ENCODE results near the gene RBL2.

GRCh38 chr16:53507464-53508179 lies 73.4 kb downstream of the RBL2 start:
- TF ChIP-seq CTCF (IDR thresholded peaks at IDR 0.05) = no peak
- no peak for TF ChIP-seq ELF4 (CRISPR knock-in tag; IDR thresholded peaks at IDR 0.05; ENCODE audit: low read depth)
- no peak for TF ChIP-seq TCF7 (CRISPR knock-in tag; IDR thresholded peaks at IDR 0.05; ENCODE audit: low read depth)
- no peak for TF ChIP-seq ZNF138 (CRISPR knock-in tag; conservative IDR thresholded peaks at IDR 0.05)
- no peak for TF ChIP-seq PRRX2 (CRISPR knock-in tag; IDR thresholded peaks at IDR 0.05)
- TF ChIP-seq E2F5 (CRISPR knock-in tag; IDR thresholded peaks at IDR 0.05) = no peak
- no peak for TF ChIP-seq ZNF416 (CRISPR knock-in tag; IDR thresholded peaks at IDR 0.05)
- no peak for TF ChIP-seq CREM (CRISPR knock-in tag; IDR thresholded peaks at IDR 0.05)
- TF ChIP-seq ZMAT4 (CRISPR knock-in tag; IDR thresholded peaks at IDR 0.05) = no peak
- TF ChIP-seq ESRRA (CRISPR knock-in tag; IDR thresholded peaks at IDR 0.05; ENCODE audit: borderline replicate concordance) = no peak
